ENCODE data around the gene RWDD1.

RWDD1 gene

GRCh38 chr6:116615937-116616736 lies 44.8 kb downstream of the RWDD1 start, which contains the start of gene RSPH4A:
Gene RSPH4A (plus strand): TSS chr6:116616479. CDS start chr6:116616624, 145 bp downstream.
- DNase-seq: peak; percentile 73

GRCh38 chr6:116616737-116617053 lies 45.4 kb downstream of the RWDD1 start:
- DNase-seq: peak; percentile 6

GRCh38 chr6:116624036-116624805 lies 52.9 kb downstream of the RWDD1 start:
- no peak for DNase-seq

- no peak for DNase-seq
Measured at GRCh38 chr6:116625872-116626271, 54.6 kb downstream of the RWDD1 start.

- DNase-seq: no peak
Measured at GRCh38 chr6:116629563-116629981, 58.3 kb downstream of the RWDD1 start.

- no peak for DNase-seq
Measured at GRCh38 chr6:116631379-116631990, 60.2 kb downstream of the RWDD1 start.

GRCh38 chr6:116633685-116634084 lies 62.4 kb downstream of the RWDD1 start:
- DNase-seq: no peak

Data from CD4-positive, alpha-beta T cell treated with Interleukin-21 for 1 hour (primary cell).